Measurements from ENCODE around the gene KRTAP5-2.
"Not testable (repeated sequence)": the region's sequence is repeated elsewhere in the genome, so short reads cannot be mapped to it uniquely, and the experiment has no call there.

DNA sequence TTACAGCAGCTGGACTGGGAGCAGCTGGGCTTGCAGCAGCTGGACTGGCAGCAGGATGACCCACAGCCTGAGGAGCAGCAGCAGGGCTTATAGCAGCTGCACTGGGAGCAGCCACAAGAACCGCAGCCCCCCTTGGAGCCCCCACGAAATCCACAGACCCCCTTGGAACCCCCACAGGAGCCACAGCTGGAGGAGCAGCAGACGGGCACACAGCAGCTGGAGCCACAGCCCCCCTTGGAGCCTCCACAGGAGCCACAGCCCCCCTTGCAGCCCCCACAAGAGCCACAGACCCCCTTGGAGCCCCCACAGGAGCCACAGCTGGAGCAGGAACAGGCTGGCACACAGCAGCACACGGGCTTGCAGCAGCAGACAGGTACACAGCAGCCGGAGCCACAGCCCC is 9.8 kb upstream of the KRTAP5-2 start:
- TF ChIP-seq EZH2phosphoT487 (IDR thresholded peaks at IDR 0.05; ENCODE audit: insufficient read depth, low read depth); EZH2 (IDR thresholded peaks at IDR 0.05; ENCODE audit: insufficient read depth, poor library complexity, severe bottlenecking): not testable (repeated sequence)
